LoVo (cell line): ENCODE data around the gene CLCA4.
"Not testable (repeated sequence)": the region's sequence is repeated elsewhere in the genome, so short reads cannot be mapped to it uniquely, and the experiment has no call there.

Experiments
- DNase-seq: peaks from one replicate; pipeline ENCODE4 v3.0.0-alpha.2; 2016; ENCODE audit warnings: low spot score

The CLCA4 gene

GRCh38 chr1:86527306-86527705 is 19.6 kb upstream of the CLCA4 start:
- peak; percentile 32 for DNase-seq

- DNase-seq, result no peak
These were observed 16.6 kb upstream of the CLCA4 start for GRCh38 chr1:86530211-86530845.

- DNase-seq, result no peak
These were observed 8.8 kb upstream of the CLCA4 start for GRCh38 chr1:86537928-86538695.

- DNase-seq, result no peak
These were observed 8.1 kb upstream of the CLCA4 start for GRCh38 chr1:86538775-86539174.

- DNase-seq, result no peak
These were observed 5.0 kb upstream of the CLCA4 start for GRCh38 chr1:86541859-86542258.

GRCh38 chr1:86542631-86543030 is 4.2 kb upstream of the CLCA4 start:
- no peak for DNase-seq

GRCh38 chr1:86548839-86549238 is 2.0 kb downstream of the CLCA4 start:
- no peak for DNase-seq

GRCh38 chr1:86551305-86551704 is 4.4 kb downstream of the CLCA4 start:
- DNase-seq, result no peak

- DNase-seq, result no peak
These were observed 5.5 kb downstream of the CLCA4 start for GRCh38 chr1:86552376-86552775.

- no peak for DNase-seq
These were observed 10.9 kb downstream of the CLCA4 start for GRCh38 chr1:86557739-86558138.

GRCh38 chr1:86563849-86564248 is 17.0 kb downstream of the CLCA4 start:
- no peak for DNase-seq

- no peak for DNase-seq
These were observed 20.5 kb downstream of the CLCA4 start for GRCh38 chr1:86567341-86567740.

GRCh38 chr1:86567878-86568277 is 21.0 kb downstream of the CLCA4 start:
- no peak for DNase-seq

- DNase-seq, result no peak
These were observed 27.0 kb downstream of the CLCA4 start for GRCh38 chr1:86573763-86574484.

GRCh38 chr1:86581231-86581630 is 34.4 kb downstream of the CLCA4 start:
- DNase-seq, result no peak

GRCh38 chr1:86582161-86582560 is 35.3 kb downstream of the CLCA4 start:
- no peak for DNase-seq

- DNase-seq, result no peak
These were observed 36.2 kb downstream of the CLCA4 start for GRCh38 chr1:86583032-86583431.

- DNase-seq, result no peak
These were observed 36.7 kb downstream of the CLCA4 start for GRCh38 chr1:86583593-86583992.

GRCh38 chr1:86594284-86594770 is 47.4 kb downstream of the CLCA4 start:
- DNase-seq, result no peak

- DNase-seq, result no peak
These were observed 49.3 kb downstream of the CLCA4 start for GRCh38 chr1:86596224-86596623.

- DNase-seq, result no peak
These were observed 49.9 kb downstream of the CLCA4 start for GRCh38 chr1:86596741-86597290.

- not testable (repeated sequence) for DNase-seq
These were observed 59.2 kb downstream of the CLCA4 start for GRCh38 chr1:86606080-86606479.

GRCh38 chr1:86616433-86616832 is 69.6 kb downstream of the CLCA4 start:
- no peak for DNase-seq
